Ascending aorta (tissue), 2 donors: Measurements from ENCODE around the gene LRP2BP. TPM values are rescaled to one million over a fixed set of nuclear protein-coding genes. Genes with fewer than 3 reads are reported as not detected.

Experiments used
- DNase-seq, 2 donors: peaks; one replicate each; pipeline ENCODE4 v3.0.0-alpha.2; 2019; ENCODE audit warnings: low spot score in 2 of 2
- H3K27ac ChIP-seq, 2 donors: fragments of 200-600 bp; sonication (generic); one replicate each; pipeline ENCODE4 v1.5.1; 2016 to 2017; ENCODE audit warnings: mild to moderate bottlenecking in 1 of 2
- H3K27me3 ChIP-seq: fragments of 200-600 bp; sonication (generic); one replicate; pipeline ENCODE4 v1.5.1; 2017
- H3K36me3 ChIP-seq, 2 donors: fragments of 200-600 bp; sonication (generic); one replicate each; pipeline ENCODE4 v1.5.1; 2016
- H3K4me1 ChIP-seq, 2 donors: fragments of 200-600 bp; sonication (generic); one replicate each; pipeline ENCODE4 v1.5.1; 2016 to 2017; ENCODE audit warnings: mild to moderate bottlenecking in 1 of 2
- H3K4me3 ChIP-seq, 2 donors: fragments of 200-600 bp; sonication (generic); one replicate each; pipeline ENCODE4 v1.5.1; 2016 to 2017; ENCODE audit warnings: mild to moderate bottlenecking in 1 of 2
- H3K9me3 ChIP-seq, 2 donors: fragments of 200-600 bp; sonication (generic); one replicate each; pipeline ENCODE4 v1.5.1; 2016
- intact Hi-C: fragments of 100-400 bp; cut with DNase I; formaldehyde crosslinking; loops from one replicate; pipeline ENCODE4 v1.15.1; 2023
- total RNA-seq: library from RNA; depleted of rRNA; stranded (reverse); fragments of >200 nt; gene quantifications from one replicate; pipeline ENCODE4 v1.1.0, GENCODE V29; 2016
- TF ChIP-seq, protein P1 (sequence below), 3 experiments: fragments of 200-600 bp in 2 of 3; fragments of 450-650 bp in 1 of 3; sonication (generic) in 2 of 3; IDR thresholded peaks; one replicate each; pipeline ENCODE4 v1.5.1; 2016 to 2019; ENCODE audit warnings: antibody characterized with exemption in 3 of 3, mild to moderate bottlenecking in 1 of 3, moderate library complexity in 1 of 3

LRP2BP gene
- total RNA-seq, 1 donor from 2014 or later = 0.53 TPM

DNA sequence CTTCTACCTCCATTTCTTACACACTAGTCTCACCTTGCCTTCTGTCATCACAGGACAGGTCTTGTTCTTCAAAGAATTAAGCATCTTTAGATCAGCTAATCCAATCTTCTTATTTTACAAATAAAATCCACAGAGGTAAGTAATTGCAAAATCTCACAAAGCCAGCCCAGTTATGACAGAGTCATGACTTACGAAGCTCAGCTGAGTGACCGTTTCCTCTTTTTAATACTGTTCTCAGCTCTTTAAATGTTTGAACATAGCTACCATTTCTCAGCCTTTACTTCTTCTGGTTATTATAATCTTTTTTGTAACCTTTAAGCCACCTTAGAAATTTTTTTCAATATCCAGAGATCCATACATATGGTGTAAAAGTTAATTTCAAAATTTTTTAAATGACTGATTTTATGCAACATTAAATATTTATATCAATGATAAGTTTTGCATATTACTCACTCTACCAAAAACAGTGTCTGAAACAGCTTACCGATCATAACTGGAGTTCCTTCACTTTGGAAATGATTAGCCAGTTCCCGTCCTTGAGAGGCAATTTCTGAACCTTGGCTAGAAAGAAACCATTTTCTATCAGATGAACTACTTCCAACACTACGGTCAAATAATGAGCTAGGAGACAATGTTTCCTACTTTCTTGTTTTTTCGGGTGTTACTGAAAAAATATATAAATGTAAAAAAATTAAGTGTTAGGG, 9.7 kb upstream of the LRP2BP start:
- no peak for DNase-seq
- H3K4me3 ChIP-seq = no peak overlapping the region
- intact Hi-C loops = no loop called here
- H3K27me3 ChIP-seq = no peaks in the 10 kb centered on the region
- H3K9me3 ChIP-seq = no peaks in the 10 kb centered on the region
- H3K36me3 ChIP-seq = peaks cover 14 to 53% of the 10 kb centered on the region in 2 donors
- TF ChIP-seq, protein P1, sequence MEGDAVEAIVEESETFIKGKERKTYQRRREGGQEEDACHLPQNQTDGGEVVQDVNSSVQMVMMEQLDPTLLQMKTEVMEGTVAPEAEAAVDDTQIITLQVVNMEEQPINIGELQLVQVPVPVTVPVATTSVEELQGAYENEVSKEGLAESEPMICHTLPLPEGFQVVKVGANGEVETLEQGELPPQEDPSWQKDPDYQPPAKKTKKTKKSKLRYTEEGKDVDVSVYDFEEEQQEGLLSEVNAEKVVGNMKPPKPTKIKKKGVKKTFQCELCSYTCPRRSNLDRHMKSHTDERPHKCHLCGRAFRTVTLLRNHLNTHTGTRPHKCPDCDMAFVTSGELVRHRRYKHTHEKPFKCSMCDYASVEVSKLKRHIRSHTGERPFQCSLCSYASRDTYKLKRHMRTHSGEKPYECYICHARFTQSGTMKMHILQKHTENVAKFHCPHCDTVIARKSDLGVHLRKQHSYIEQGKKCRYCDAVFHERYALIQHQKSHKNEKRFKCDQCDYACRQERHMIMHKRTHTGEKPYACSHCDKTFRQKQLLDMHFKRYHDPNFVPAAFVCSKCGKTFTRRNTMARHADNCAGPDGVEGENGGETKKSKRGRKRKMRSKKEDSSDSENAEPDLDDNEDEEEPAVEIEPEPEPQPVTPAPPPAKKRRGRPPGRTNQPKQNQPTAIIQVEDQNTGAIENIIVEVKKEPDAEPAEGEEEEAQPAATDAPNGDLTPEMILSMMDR (IDR thresholded peaks at IDR 0.05) = no peak
- peak overlapping the region; percentile 43 to 100 for H3K27ac ChIP-seq
- peaks cover 0 to 2% of the 10 kb centered on the region in 2 donors for H3K4me1 ChIP-seq

DNA sequence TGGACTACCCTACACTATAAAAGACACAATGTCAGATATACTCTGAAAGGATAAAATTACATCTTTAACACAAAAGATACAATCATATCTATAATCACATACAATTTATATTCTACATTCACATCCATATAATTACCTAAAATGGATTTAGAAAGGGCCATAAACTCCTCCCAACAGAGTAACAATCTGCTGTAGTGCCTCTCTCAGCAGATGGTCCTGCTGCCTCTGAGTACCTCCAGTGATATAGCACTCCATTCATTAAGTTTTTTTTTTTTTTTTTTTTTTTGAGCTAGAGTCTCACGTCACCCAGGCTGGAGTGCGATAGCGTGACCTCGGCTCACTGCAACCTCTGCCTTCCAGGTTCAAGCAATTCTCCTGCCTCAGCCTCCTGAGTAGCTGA, 8.3 kb upstream of the LRP2BP start:
- TF ChIP-seq, protein P1 (IDR thresholded peaks at IDR 0.05) = no peak
- intact Hi-C loops = no loop called here
- peaks cover 12 to 42% of the 10 kb centered on the region in 2 donors for H3K36me3 ChIP-seq

DNA sequence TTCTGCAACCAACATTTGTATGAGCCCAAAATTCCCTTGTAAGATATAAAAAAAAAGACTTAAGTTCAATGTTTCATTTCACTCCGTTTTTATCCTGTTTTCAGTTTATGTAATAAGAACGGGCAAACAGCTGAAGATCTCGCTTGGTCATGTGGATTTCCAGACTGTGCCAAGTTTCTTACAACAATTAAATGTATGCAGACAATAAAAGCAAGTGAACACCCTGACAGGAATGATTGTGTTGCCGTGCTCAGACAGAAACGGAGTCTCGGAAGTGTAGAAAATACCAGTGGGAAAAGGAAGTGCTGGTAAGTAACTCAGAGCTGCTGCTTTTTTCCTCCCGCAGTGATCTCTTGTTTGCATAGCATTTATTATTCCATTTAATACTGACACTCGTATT, 3.7 kb upstream of the LRP2BP start:
- intact Hi-C loops = loop anchor here (10.0 kb wide), 1 partner anchor 195 kb away; no protein-coding TSS in a partner anchor
- Histone ChIP-seq H3K36me3 (peaks cover 0 to 10% of the 10 kb centered on the region in 2 donors), H3K4me1 (peaks cover 2 to 13% of the 10 kb centered on the region in 2 donors)

More for the DNA sequence above, 8.3 kb upstream of the LRP2BP start:
- Histone ChIP-seq H3K27me3 (no peaks in the 10 kb centered on the region), H3K4me1 (peaks cover 2% of the 10 kb centered on the region in 2 donors), H3K9me3 (no peaks in the 10 kb centered on the region), H3K4me3 (no peak overlapping the region), H3K27ac (peak overlapping the region; percentile 43 to 100)
- no peak for DNase-seq

DNA sequence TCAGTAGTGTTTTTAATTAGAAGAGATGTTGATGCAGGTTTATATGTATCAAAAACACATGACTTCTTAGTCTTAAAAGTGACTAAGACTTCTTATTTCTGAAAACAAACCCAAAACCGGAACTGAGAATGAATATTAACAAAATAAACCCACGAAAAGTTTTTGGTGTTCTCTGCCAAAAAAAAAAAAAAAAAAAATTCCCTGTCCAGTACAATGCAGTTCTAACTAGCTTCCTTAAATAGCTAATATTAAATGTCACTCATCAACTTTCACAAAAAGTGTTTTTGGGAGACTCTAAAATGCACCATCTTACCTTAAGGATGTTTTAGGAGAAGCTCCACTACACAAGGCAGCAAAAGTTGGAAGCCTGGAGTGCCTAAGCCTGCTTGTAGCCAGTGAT, 2.9 kb upstream of the LRP2BP start:
- intact Hi-C loops = loop anchor here (10.0 kb wide), 1 partner anchor 196 kb away; no protein-coding TSS in a partner anchor
- no peak for DNase-seq
- TF ChIP-seq, protein P1 (IDR thresholded peaks at IDR 0.05) = no peak
- peak overlapping the region in 1 of 2 donors; percentile 87 for H3K4me3 ChIP-seq
- H3K4me1 ChIP-seq = peaks cover 2 to 15% of the 10 kb centered on the region in 2 donors
- H3K27ac ChIP-seq = peak overlapping the region; percentile 55 to 100
- H3K36me3 ChIP-seq = peaks cover 0 to 10% of the 10 kb centered on the region in 2 donors
- H3K27me3 ChIP-seq = no peaks in the 10 kb centered on the region
- no peaks in the 10 kb centered on the region for H3K9me3 ChIP-seq

More for the DNA sequence above, 3.7 kb upstream of the LRP2BP start:
- Histone ChIP-seq H3K27me3 (no peaks in the 10 kb centered on the region), H3K27ac (peak overlapping the region; percentile 55 to 100), H3K4me3 (peak overlapping the region in 1 of 2 donors; percentile 87), H3K9me3 (no peaks in the 10 kb centered on the region)
- TF ChIP-seq, protein P1 (IDR thresholded peaks at IDR 0.05) = no peak
- DNase-seq = no peak

DNA sequence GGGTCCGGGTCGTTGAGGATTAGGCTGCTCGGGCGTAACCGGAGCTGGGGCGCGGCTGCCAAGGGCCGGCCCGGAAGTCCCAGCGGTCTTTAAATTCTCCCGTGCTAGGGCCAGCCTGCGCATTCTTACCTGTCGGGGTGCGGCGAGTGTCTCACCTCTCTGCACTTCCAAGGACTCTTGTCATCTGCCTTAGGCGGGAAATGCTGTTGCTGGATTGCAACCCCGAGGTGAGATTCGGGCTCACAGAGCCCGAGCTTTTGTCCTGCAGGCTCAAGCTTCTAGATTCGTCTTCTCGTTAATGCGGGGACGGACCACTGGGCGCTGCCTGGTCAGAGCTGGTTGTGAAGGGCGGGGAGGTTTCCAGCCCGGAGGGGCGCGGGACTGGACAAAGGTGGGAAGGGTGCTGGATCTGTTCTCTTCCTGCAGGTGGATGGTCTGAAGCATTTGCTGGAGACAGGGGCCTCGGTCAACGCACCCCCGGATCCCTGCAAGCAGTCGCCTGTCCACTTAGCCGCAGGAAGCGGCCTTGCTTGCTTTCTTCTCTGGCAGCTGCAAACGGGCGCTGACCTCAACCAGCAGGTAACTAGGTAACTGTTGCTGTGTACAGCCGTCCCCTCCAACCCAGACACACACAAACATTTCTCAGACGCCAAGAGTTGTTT, 1.1 kb upstream of the LRP2BP start, which contains the start of gene ANKRD37:
Gene ANKRD37 (plus strand): TSS at position 118 of the 662 bp plus-strand sequence. CDS start 83 bp downstream, at position 201.
- intact Hi-C loops = loop anchor here (1.0 to 10.0 kb wide), 4 partner anchors 28 to 198 kb away; partner anchors contain the start of genes CCDC110 and UFSP2
- TF ChIP-seq, protein P1 (IDR thresholded peaks at IDR 0.05) = peak in 1 of 3 experiments; percentile 14
- DNase-seq = peak; percentile 21 to 79
- Histone ChIP-seq H3K4me3 (peak within 1 kb of the TSS; percentile 86 to 87), H3K27ac (peak within 1 kb of the TSS; percentile 99 to 100), H3K36me3 (peaks cover 0 to 5% of the 10 kb centered on the region in 2 donors), H3K27me3 (no peaks in the 10 kb centered on the region), H3K4me1 (peaks cover 2 to 13% of the 10 kb centered on the region in 2 donors), H3K9me3 (no peaks in the 10 kb centered on the region)
